ENCODE results near the gene HNRNPA3. TPM values are rescaled to one million over a fixed set of nuclear protein-coding genes. Genes with fewer than 3 reads are reported as not detected.
"Not testable (repeated sequence)": the region's sequence is repeated elsewhere in the genome, so short reads cannot be mapped to it uniquely, and the experiment has no call there.

The HNRNPA3 gene
- total and polyA plus RNA-seq, 4 donors: 51.1 to 374 (median 228) TPM

DNA sequence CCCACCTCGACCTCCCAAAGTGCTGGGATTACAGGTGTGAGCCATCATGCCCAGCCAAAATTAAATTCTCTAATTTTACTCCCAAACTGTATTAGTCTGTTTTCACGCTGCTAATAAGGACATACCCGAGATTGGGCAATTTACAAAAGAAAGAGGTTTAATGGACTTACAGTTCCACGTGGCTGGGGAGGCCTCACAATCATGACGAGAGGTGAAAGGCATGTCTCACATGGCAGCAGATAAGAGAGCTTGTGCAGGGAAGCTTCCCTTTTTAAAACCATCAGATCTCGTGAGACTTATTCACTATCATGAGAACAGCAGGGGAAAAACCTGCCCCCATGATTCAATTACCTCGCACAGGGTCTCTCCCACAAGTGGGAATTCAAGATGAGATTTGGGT lies 26.6 kb upstream of the HNRNPA3 start:
- not testable (repeated sequence) for H3K36me3 ChIP-seq (ENCODE audit: control insufficient read depth, insufficient read depth, low read length); H3K4me3 ChIP-seq (ENCODE audit: low read depth, low read length); H3K27ac ChIP-seq (ENCODE audit: low read depth, low read length); H3K27me3 ChIP-seq (ENCODE audit: control insufficient read depth, insufficient read depth, low read length); DNase-seq (ENCODE audit: low read depth in 4 of 6, low spot score in 6 of 6); H3K4me1 ChIP-seq (ENCODE audit: control insufficient read depth, insufficient read depth, low read length); H3K9me3 ChIP-seq (ENCODE audit: control insufficient read depth, insufficient read depth, low read length)
- 100% methylated on average over 3 of the region's 7 CpGs for WGBS (ENCODE audit: insufficient coverage)

GRCh38 chr2:177187631-177188312 lies 24.8 kb upstream of the HNRNPA3 start:
- H3K27me3 ChIP-seq (ENCODE audit: control insufficient read depth, insufficient read depth, low read length): no peaks in the 10 kb centered on the region
- H3K27ac ChIP-seq (ENCODE audit: low read depth, low read length): no peak overlapping the region
- DNase-seq (ENCODE audit: low read depth in 4 of 6, low spot score in 6 of 6): no peak
- no peaks in the 10 kb centered on the region for H3K36me3 ChIP-seq (ENCODE audit: control insufficient read depth, insufficient read depth, low read length)
- 47% methylated on average over 3 of the region's 8 CpGs for WGBS (ENCODE audit: insufficient coverage)
- H3K9me3 ChIP-seq (ENCODE audit: control insufficient read depth, insufficient read depth, low read length): no peaks in the 10 kb centered on the region
- H3K4me1 ChIP-seq (ENCODE audit: control insufficient read depth, insufficient read depth, low read length): no peaks in the 10 kb centered on the region
- H3K4me3 ChIP-seq (ENCODE audit: low read depth, low read length): no peak overlapping the region

GRCh38 chr2:177188482-177189469 lies 23.8 kb upstream of the HNRNPA3 start:
- DNase-seq (ENCODE audit: low read depth in 4 of 6, low spot score in 6 of 6): no peak
- H3K27ac ChIP-seq (ENCODE audit: low read depth, low read length): no peak overlapping the region
- no peaks in the 10 kb centered on the region for H3K36me3 ChIP-seq (ENCODE audit: control insufficient read depth, insufficient read depth, low read length)
- no peaks in the 10 kb centered on the region for H3K4me1 ChIP-seq (ENCODE audit: control insufficient read depth, insufficient read depth, low read length)
- no peak overlapping the region for H3K4me3 ChIP-seq (ENCODE audit: low read depth, low read length)
- H3K9me3 ChIP-seq (ENCODE audit: control insufficient read depth, insufficient read depth, low read length): no peaks in the 10 kb centered on the region
- 96% methylated on average over 4 of the region's 7 CpGs for WGBS (ENCODE audit: insufficient coverage)
- H3K27me3 ChIP-seq (ENCODE audit: control insufficient read depth, insufficient read depth, low read length): no peaks in the 10 kb centered on the region

DNA sequence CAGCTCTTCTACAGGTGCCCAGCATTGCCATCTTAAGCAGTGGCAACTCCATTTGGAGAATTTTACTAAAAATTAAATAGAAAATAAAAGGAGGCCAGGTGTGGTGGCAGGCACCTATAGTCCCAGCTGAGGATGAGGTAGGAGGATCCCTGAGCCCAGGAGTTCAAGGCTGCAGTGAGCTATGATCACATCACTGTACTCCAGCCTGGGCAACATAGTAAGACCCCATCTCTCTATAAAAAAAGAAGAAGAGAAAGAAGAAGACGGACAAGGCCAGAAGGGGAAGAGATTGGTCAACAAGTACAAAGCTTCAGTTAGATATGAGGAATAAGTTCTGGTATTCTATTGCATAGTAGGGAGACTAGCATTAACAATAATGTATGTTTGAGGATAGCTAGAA lies 21.7 kb upstream of the HNRNPA3 start:
- no peaks in the 10 kb centered on the region for H3K27me3 ChIP-seq (ENCODE audit: control insufficient read depth, insufficient read depth, low read length)
- no peaks in the 10 kb centered on the region for H3K4me1 ChIP-seq (ENCODE audit: control insufficient read depth, insufficient read depth, low read length)
- H3K36me3 ChIP-seq (ENCODE audit: control insufficient read depth, insufficient read depth, low read length): no peaks in the 10 kb centered on the region
- H3K4me3 ChIP-seq (ENCODE audit: low read depth, low read length): no peak overlapping the region
- H3K9me3 ChIP-seq (ENCODE audit: control insufficient read depth, insufficient read depth, low read length): no peaks in the 10 kb centered on the region
- H3K27ac ChIP-seq (ENCODE audit: low read depth, low read length): no peak overlapping the region
- WGBS (ENCODE audit: insufficient coverage): no CpG with 5 or more reads among the region's 1 CpG
- DNase-seq (ENCODE audit: low read depth in 4 of 6, low spot score in 6 of 6): no peak

DNA sequence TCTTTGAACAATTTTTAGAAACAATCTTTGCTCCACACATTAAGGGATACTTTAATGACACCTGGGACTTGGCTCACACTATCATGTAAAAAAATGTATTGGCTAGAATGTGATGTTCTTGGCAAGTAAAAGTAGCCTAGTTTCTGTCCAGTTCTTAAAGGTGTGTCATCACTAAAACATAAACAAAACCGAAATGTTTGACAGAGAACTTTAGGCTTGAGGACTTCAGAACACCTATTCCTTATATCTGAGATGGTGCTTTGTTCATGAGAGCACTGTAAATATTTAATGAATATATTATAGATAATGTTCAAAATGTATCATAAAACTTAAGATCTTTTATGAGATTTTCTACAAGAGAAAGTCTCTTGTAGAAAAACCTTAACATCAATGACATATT lies 19.8 kb upstream of the HNRNPA3 start:
- Histone ChIP-seq H3K27ac (ENCODE audit: low read depth, low read length) (no peak overlapping the region), H3K4me1 (ENCODE audit: control insufficient read depth, insufficient read depth, low read length) (no peaks in the 10 kb centered on the region), H3K4me3 (ENCODE audit: low read depth, low read length) (no peak overlapping the region), H3K9me3 (ENCODE audit: control insufficient read depth, insufficient read depth, low read length) (no peaks in the 10 kb centered on the region), H3K27me3 (ENCODE audit: control insufficient read depth, insufficient read depth, low read length) (no peaks in the 10 kb centered on the region), H3K36me3 (ENCODE audit: control insufficient read depth, insufficient read depth, low read length) (no peaks in the 10 kb centered on the region)
- WGBS (ENCODE audit: insufficient coverage): no CpG with 5 or more reads among the region's 1 CpG
- no peak for DNase-seq (ENCODE audit: low read depth in 4 of 6, low spot score in 6 of 6)

DNA sequence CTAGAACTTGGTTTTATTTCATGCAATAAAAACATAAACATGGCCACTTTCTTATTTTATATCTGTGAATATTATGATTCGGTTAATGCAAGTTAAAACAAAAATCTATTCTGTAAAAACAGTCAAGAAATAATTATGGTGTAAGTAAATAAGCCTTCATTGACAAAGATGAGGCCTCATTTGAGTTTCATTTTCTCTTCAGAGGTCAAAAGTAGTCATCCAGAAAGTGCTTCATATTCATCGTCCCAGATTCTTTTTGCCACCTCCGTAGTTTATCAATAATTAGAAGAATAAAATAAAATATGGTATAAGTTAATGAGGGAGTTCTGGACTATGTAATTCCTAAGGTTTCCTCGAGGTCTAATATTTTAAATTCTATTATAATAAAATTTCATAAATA lies 19.4 kb upstream of the HNRNPA3 start:
- Histone ChIP-seq H3K9me3 (ENCODE audit: control insufficient read depth, insufficient read depth, low read length) (no peaks in the 10 kb centered on the region), H3K36me3 (ENCODE audit: control insufficient read depth, insufficient read depth, low read length) (no peaks in the 10 kb centered on the region), H3K4me3 (ENCODE audit: low read depth, low read length) (no peak overlapping the region), H3K4me1 (ENCODE audit: control insufficient read depth, insufficient read depth, low read length) (no peaks in the 10 kb centered on the region), H3K27me3 (ENCODE audit: control insufficient read depth, insufficient read depth, low read length) (no peaks in the 10 kb centered on the region), H3K27ac (ENCODE audit: low read depth, low read length) (no peak overlapping the region)
- no peak for DNase-seq (ENCODE audit: low read depth in 4 of 6, low spot score in 6 of 6)
- WGBS (ENCODE audit: insufficient coverage): no CpG with 5 or more reads among the region's 4 CpGs

- Histone ChIP-seq H3K4me3 (ENCODE audit: low read depth, low read length) (no peak overlapping the region), H3K9me3 (ENCODE audit: control insufficient read depth, insufficient read depth, low read length) (no peaks in the 10 kb centered on the region), H3K27me3 (ENCODE audit: control insufficient read depth, insufficient read depth, low read length) (no peaks in the 10 kb centered on the region), H3K36me3 (ENCODE audit: control insufficient read depth, insufficient read depth, low read length) (peaks cover 2% of the 10 kb centered on the region), H3K4me1 (ENCODE audit: control insufficient read depth, insufficient read depth, low read length) (no peaks in the 10 kb centered on the region), H3K27ac (ENCODE audit: low read depth, low read length) (no peak overlapping the region)
- 80% methylated on average over 1 of the region's 1 CpG for WGBS (ENCODE audit: insufficient coverage)
- no peak for DNase-seq (ENCODE audit: low read depth in 4 of 6, low spot score in 6 of 6)
Measured at GRCh38 chr2:177195194-177195593, 17.4 kb upstream of the HNRNPA3 start.

DNA sequence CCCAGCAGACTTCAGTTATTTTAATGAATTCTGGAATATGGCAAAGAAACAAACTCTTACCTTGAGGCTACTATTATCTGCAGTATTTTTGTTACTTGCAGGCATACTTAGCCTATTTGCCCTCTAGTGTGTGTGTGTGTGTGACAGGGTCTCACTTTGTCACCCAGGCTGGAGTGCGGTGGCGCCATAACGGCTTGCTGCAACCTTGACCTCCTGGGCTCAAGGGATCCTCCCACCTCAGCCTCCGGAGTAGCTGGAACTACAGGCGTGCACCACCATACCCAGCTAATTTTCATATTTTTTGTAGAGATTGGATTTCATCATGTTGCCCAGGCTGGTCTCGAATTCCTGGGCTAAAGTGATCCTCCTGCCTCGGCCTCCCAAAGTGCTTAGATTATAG lies 12.2 kb upstream of the HNRNPA3 start:
- H3K9me3 ChIP-seq (ENCODE audit: control insufficient read depth, insufficient read depth, low read length); H3K27ac ChIP-seq (ENCODE audit: low read depth, low read length); H3K4me3 ChIP-seq (ENCODE audit: low read depth, low read length); H3K4me1 ChIP-seq (ENCODE audit: control insufficient read depth, insufficient read depth, low read length); DNase-seq (ENCODE audit: low read depth in 4 of 6, low spot score in 6 of 6); H3K36me3 ChIP-seq (ENCODE audit: control insufficient read depth, insufficient read depth, low read length); H3K27me3 ChIP-seq (ENCODE audit: control insufficient read depth, insufficient read depth, low read length): not testable (repeated sequence)
- WGBS (ENCODE audit: insufficient coverage): no CpG with 5 or more reads among the region's 7 CpGs

DNA sequence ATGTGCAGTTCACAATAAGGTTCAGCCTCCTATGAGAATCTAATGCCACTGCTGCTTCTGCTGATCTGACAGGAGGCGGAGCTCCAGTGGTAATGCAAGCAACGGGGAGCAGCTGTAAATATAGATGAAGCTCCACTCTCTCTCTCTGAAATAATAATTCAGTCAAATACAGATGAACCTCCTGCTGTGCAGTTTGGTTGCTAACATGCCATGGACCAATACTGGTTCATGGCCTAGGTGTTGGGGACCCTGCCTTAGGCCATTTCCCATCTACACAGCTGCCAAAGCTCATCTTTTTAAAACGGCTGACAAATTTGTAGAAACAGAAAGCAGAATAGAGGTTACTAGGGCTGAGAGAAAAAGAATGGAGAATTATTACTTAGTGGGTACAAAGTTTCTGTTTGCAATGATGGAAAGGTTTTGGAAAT lies 10.7 kb upstream of the HNRNPA3 start:
- no CpG with 5 or more reads among the region's 3 CpGs for WGBS (ENCODE audit: insufficient coverage)
- H3K27ac ChIP-seq (ENCODE audit: low read depth, low read length): no peak overlapping the region
- no peaks in the 10 kb centered on the region for H3K27me3 ChIP-seq (ENCODE audit: control insufficient read depth, insufficient read depth, low read length)
- DNase-seq (ENCODE audit: low read depth in 4 of 6, low spot score in 6 of 6): peak in 1 of 6 donors; percentile 79
- peaks cover 2% of the 10 kb centered on the region for H3K36me3 ChIP-seq (ENCODE audit: control insufficient read depth, insufficient read depth, low read length)
- no peak overlapping the region for H3K4me3 ChIP-seq (ENCODE audit: low read depth, low read length)
- H3K9me3 ChIP-seq (ENCODE audit: control insufficient read depth, insufficient read depth, low read length): no peaks in the 10 kb centered on the region
- no peaks in the 10 kb centered on the region for H3K4me1 ChIP-seq (ENCODE audit: control insufficient read depth, insufficient read depth, low read length)
